ENCODE results near the gene CYP2A7.
"Not testable (repeated sequence)": the region's sequence is repeated elsewhere in the genome, so short reads cannot be mapped to it uniquely, and the experiment has no call there.

CYP2A7 gene

GRCh38 chr19:40842997-40843652 lies 38.9 kb downstream of the CYP2A7 start:
- not testable (repeated sequence) for DNase-seq (ENCODE audit: low read depth)

GRCh38 chr19:40842012-40842411 lies 40.0 kb downstream of the CYP2A7 start:
- not testable (repeated sequence) for DNase-seq (ENCODE audit: low read depth)

- DNase-seq (ENCODE audit: low read depth), result not testable (repeated sequence)
These were observed 43.6 kb downstream of the CYP2A7 start for GRCh38 chr19:40838477-40838876.

GRCh38 chr19:40836754-40837429 lies 45.1 kb downstream of the CYP2A7 start:
- DNase-seq (ENCODE audit: low read depth), result no peak

GRCh38 chr19:40833728-40834533 lies 48.1 kb downstream of the CYP2A7 start:
- DNase-seq (ENCODE audit: low read depth), result not testable (repeated sequence)

- DNase-seq (ENCODE audit: low read depth), result not testable (repeated sequence)
These were observed 49.6 kb downstream of the CYP2A7 start for GRCh38 chr19:40832431-40832790.

- no peak for DNase-seq (ENCODE audit: low read depth)
These were observed 50.3 kb downstream of the CYP2A7 start for GRCh38 chr19:40831502-40832430.

GRCh38 chr19:40830741-40831140 lies 51.3 kb downstream of the CYP2A7 start:
- not testable (repeated sequence) for DNase-seq (ENCODE audit: low read depth)

- DNase-seq (ENCODE audit: low read depth), result no peak
These were observed 52.8 kb downstream of the CYP2A7 start for GRCh38 chr19:40829205-40829604.

GRCh38 chr19:40827386-40828247 lies 54.4 kb downstream of the CYP2A7 start:
- DNase-seq (ENCODE audit: low read depth), result no peak

- DNase-seq (ENCODE audit: low read depth), result not testable (repeated sequence)
These were observed 55.2 kb downstream of the CYP2A7 start for GRCh38 chr19:40826699-40827385.

GRCh38 chr19:40826312-40826698 lies 55.7 kb downstream of the CYP2A7 start:
- DNase-seq (ENCODE audit: low read depth), result not testable (repeated sequence)

- not testable (repeated sequence) for DNase-seq (ENCODE audit: low read depth)
These were observed 56.5 kb downstream of the CYP2A7 start for GRCh38 chr19:40825460-40826095.

Measured in stimulated activated CD8-positive, alpha-beta memory T cell treated with anti-CD3 and anti-CD28 coated beads, Interleukin-7, amount 100 ng/mL, for 24 hours (primary cell).